Measurements from ENCODE around the gene WSCD1. TPM values are rescaled to one million over a fixed set of nuclear protein-coding genes. Genes with fewer than 3 reads are reported as not detected.

Gene WSCD1
- total RNA-seq, 4 donors from 2014 or later: 3.2 to 10.1 (median 5.3) TPM

DNA sequence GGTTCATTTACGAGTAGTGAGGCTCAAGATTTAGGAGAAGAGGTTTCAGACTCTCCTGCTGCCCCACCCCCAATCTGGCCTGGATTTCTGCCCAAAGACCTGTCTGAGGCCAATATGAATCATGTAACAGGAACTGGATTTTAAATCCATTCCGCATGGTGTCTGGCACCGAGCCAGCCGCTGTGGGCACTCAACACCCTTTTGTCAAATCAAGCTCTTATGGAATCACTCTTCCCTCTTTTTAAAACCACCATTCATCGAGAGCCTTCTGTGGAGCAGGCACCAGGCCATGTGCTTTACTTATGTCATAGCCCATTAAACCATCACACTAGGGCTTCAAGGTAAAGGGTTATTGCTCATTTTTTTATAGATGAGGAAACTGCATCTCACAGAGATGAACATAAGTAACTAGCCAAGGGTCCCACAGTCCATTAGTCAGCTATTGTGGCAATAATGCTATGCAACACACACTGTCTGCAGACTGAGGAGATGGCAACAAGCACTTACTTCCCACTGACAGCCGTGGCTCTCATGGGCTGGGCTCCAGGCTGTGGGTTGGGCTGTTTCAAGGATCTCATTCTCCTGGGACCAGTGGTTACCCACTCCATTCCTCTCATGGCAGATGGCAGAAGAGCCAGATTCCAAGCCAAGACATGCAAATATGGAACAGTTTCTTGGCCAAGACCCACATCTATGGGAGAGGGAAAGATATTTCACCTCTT is 93.6 kb downstream of the WSCD1 start:
- Histone ChIP-seq H3K27ac (no peak overlapping the region), H3K27me3 (peaks cover 72% of the 10 kb centered on the region), H3K4me3 (no peak overlapping the region), H3K4me1 (no peaks in the 10 kb centered on the region), H3K9me3 (no peaks in the 10 kb centered on the region), H3K36me3 (no peaks in the 10 kb centered on the region)
- ATAC-seq: no peak
- 35 to 61% methylated on average over 5 of the region's 6 CpGs for WGBS, 2 donors (ENCODE audit: low coverage in 1 of 2)
- no peak for TF ChIP-seq POLR2AphosphoS5 (IDR thresholded peaks at IDR 0.05)
- TF ChIP-seq, protein P1, sequence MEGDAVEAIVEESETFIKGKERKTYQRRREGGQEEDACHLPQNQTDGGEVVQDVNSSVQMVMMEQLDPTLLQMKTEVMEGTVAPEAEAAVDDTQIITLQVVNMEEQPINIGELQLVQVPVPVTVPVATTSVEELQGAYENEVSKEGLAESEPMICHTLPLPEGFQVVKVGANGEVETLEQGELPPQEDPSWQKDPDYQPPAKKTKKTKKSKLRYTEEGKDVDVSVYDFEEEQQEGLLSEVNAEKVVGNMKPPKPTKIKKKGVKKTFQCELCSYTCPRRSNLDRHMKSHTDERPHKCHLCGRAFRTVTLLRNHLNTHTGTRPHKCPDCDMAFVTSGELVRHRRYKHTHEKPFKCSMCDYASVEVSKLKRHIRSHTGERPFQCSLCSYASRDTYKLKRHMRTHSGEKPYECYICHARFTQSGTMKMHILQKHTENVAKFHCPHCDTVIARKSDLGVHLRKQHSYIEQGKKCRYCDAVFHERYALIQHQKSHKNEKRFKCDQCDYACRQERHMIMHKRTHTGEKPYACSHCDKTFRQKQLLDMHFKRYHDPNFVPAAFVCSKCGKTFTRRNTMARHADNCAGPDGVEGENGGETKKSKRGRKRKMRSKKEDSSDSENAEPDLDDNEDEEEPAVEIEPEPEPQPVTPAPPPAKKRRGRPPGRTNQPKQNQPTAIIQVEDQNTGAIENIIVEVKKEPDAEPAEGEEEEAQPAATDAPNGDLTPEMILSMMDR (IDR thresholded peaks at IDR 0.05): no peak
- TF ChIP-seq EP300 (IDR thresholded peaks at IDR 0.05): no peak
- TF ChIP-seq POLR2A (IDR thresholded peaks at IDR 0.05): no peak

DNA sequence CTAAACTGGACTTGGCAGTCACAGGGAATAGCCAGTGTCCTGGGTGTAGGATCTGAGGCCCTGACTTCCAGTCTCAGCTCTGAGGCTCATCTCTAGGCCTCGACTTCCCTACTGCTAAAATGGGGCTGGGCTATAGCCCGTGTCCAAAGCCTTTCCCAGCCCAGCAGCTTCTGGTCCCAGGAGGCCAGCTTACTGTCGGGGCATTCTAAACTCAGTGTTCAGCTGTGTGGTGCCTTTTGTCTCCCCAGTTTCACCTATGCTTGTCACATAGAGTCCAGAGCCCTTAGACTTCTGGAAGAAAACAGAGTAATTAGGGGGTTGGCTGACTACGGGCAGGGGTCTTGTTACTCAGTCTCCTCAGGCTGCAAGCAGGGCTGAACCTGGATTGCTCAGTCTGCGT is 94.8 kb downstream of the WSCD1 start:
- Histone ChIP-seq H3K9me3 (no peaks in the 10 kb centered on the region), H3K4me1 (no peaks in the 10 kb centered on the region), H3K4me3 (no peak overlapping the region), H3K36me3 (no peaks in the 10 kb centered on the region), H3K27me3 (peaks cover 70% of the 10 kb centered on the region), H3K27ac (no peak overlapping the region)
- WGBS, 2 donors (ENCODE audit: low coverage in 1 of 2): 87% methylated on average over 3 of the region's 5 CpGs; no CpG with 5 or more reads in 1 of the 2 donors
- no peak for ATAC-seq
- TF ChIP-seq POLR2A (IDR thresholded peaks at IDR 0.05): no peak
- TF ChIP-seq, protein P1 (IDR thresholded peaks at IDR 0.05): no peak
- no peak for TF ChIP-seq EP300 (IDR thresholded peaks at IDR 0.05)
- TF ChIP-seq POLR2AphosphoS5 (IDR thresholded peaks at IDR 0.05): no peak

DNA sequence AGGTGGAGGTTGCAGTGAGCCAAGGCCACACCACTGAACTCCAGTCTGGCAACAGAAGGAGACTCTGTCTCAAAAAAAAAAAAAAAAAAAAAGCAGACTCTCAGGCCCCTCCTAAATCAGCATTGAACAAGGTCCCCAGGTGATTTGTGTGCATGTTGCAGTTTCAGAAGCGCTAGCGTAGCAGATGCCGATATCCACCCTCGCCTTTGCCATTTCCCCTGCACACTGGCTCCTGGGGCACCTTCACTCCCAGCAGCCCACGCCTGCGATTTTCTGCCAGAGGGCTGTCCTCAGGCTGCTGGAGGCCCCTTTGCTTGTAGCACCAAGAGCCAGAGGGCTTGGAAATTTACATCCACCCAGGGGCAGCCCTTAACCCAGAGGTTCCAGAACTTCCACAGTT is 95.6 kb downstream of the WSCD1 start:
- Histone ChIP-seq H3K27me3 (peaks cover 65% of the 10 kb centered on the region), H3K4me1 (no peaks in the 10 kb centered on the region), H3K4me3 (no peak overlapping the region), H3K9me3 (no peaks in the 10 kb centered on the region), H3K27ac (no peak overlapping the region), H3K36me3 (no peaks in the 10 kb centered on the region)
- WGBS, 2 donors (ENCODE audit: low coverage in 1 of 2): 88% methylated on average over 5 to 6 of the region's 6 CpGs
- no peak for ATAC-seq
- TF ChIP-seq, protein P1 (IDR thresholded peaks at IDR 0.05): no peak
- TF ChIP-seq POLR2A (IDR thresholded peaks at IDR 0.05) (no peak), EP300 (IDR thresholded peaks at IDR 0.05) (no peak), POLR2AphosphoS5 (IDR thresholded peaks at IDR 0.05) (no peak)

DNA sequence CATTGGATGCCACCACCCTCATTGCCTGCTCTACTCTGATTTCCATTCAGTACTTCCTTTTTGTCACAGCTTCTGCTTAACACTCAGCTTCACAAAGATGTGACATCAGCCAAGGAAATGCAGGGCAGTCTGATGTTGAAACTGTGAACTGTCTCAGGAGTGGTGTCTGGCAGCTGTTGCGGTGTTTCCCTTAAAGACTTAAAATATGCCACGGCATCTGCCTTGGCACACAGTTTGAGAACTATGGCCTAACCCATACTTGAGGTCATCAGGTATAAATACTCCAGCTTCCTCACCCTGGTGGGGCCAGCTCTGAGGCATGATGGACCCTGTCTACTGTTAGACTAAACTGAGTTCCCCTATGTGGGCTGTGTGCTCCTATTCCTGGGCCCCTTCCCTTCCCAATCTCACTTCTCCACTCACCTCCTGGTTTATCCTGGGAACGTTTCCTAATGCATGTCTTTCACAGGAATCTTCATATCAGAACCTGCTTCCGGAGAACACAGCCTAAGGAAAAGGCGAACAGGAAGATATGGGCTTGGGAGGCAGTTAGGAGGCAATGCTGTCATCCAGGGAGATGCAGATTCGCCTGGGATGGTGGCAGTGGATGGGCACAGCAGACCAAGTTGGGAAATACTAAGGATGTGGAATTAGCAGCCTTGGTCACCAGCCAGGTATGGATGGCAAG is 96.5 kb downstream of the WSCD1 start:
- no peak for ATAC-seq
- no peaks in the 10 kb centered on the region for H3K36me3 ChIP-seq
- 44 to 75% methylated on average over 4 of the region's 6 CpGs for WGBS, 2 donors (ENCODE audit: low coverage in 1 of 2)
- TF ChIP-seq, protein P1 (IDR thresholded peaks at IDR 0.05): no peak
- TF ChIP-seq POLR2AphosphoS5 (IDR thresholded peaks at IDR 0.05) (no peak), POLR2A (IDR thresholded peaks at IDR 0.05) (no peak), EP300 (IDR thresholded peaks at IDR 0.05) (no peak)
- H3K27me3 ChIP-seq: peaks cover 65% of the 10 kb centered on the region
- no peaks in the 10 kb centered on the region for H3K4me1 ChIP-seq
- H3K27ac ChIP-seq: no peak overlapping the region
- H3K9me3 ChIP-seq: no peaks in the 10 kb centered on the region
- no peak overlapping the region for H3K4me3 ChIP-seq

DNA sequence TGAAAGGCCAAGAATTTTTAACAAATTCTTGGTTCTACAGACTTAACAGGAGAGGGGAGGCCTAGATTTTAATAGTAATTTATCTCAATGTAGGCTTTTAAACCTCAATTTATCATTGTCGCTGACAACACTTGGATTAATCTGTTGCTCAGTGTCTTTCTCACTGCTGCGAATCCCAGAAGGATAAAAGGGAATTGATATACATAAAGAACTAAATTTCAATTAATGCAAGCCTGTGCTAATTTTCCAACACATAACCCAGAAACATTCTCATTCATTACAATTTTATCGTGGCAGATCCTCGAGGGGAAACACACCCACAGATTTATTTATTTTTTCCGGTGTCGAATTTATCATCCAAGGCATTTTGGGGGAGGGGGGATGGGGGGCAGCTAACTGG is 98.1 kb downstream of the WSCD1 start:
- WGBS, 2 donors (ENCODE audit: low coverage in 1 of 2): 21 to 40% methylated on average over 6 of the region's 6 CpGs
- H3K27me3 ChIP-seq: peaks cover 58% of the 10 kb centered on the region
- no peaks in the 10 kb centered on the region for H3K9me3 ChIP-seq
- H3K36me3 ChIP-seq: no peaks in the 10 kb centered on the region
- no peaks in the 10 kb centered on the region for H3K4me1 ChIP-seq
- no peak overlapping the region for H3K27ac ChIP-seq
- H3K4me3 ChIP-seq: no peak overlapping the region
- TF ChIP-seq EP300 (IDR thresholded peaks at IDR 0.05) (no peak), POLR2AphosphoS5 (IDR thresholded peaks at IDR 0.05) (no peak), POLR2A (IDR thresholded peaks at IDR 0.05) (no peak)
- TF ChIP-seq, protein P1 (IDR thresholded peaks at IDR 0.05): no peak
- ATAC-seq: no peak

Measured in gastroesophageal sphincter (tissue), 4 donors.